Panc1 (cell line): ENCODE results near the gene NTRK3.

Source experiments
- CTCF ChIP-seq: fragments of 450-650 bp; IDR thresholded peaks from 2 replicates; pipeline ENCODE4 v1.5.1; 2017; ENCODE audit warnings: mild to moderate bottlenecking
- POLR2AphosphoS5 ChIP-seq: IDR thresholded peaks from 2 replicates; pipeline ENCODE4 v1.6.1; 2012; ENCODE audit warnings: mild to moderate bottlenecking, low read depth, low read length, moderate library complexity

GRCh38 chr15:88141269-88141889 is 115.2 kb downstream of the NTRK3 start:
- TF ChIP-seq CTCF (no peak), POLR2AphosphoS5 (no peak)
